Measurements from ENCODE around the gene MCC. TPM values are rescaled to one million over a fixed set of nuclear protein-coding genes. Genes with fewer than 3 reads are reported as not detected.

The MCC gene
- total RNA-seq, 4 donors from 2014 or later = 17.0 to 24.8 (median 21.0) TPM

DNA sequence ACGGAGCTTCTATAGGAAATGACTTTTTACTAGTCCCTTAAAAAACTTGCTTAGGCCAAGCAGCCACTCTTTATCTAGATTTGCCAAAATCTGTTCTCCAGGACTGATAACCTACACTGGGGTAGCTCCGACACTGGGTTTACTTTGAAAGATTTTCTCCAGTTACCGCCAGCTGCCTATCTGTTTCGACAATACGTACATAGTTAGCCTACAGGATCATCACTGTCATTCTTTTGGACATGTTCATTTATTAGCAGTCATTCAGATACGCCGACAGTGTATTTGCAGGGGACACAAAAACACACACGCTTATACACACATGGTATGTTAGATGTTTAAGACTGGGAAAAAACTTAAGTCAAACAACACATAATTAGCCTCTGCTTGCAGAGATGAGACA lies 286.0 kb downstream of the MCC start:
- H3K27ac ChIP-seq (replicated peaks in 1 of 4) = peak overlapping the region in 1 of 4 donors; percentile 17
- intact Hi-C loops (cut with DNase I) = no loop called here
- H3K4me3 ChIP-seq = no peak overlapping the region
- H3K36me3 ChIP-seq = no peaks in the 10 kb centered on the region
- 98% methylated on average over 8 of the region's 8 CpGs for WGBS
- no peaks in the 10 kb centered on the region for H3K9me3 ChIP-seq
- H3K4me1 ChIP-seq = peaks cover 13 to 50% (median 15%) of the 10 kb centered on the region in 4 donors
- no peak for DNase-seq (ENCODE audit: extremely low spot score)
- no peak for TF ChIP-seq CTCF (IDR thresholded peaks at IDR 0.05)
- no peak for TF ChIP-seq POLR2AphosphoS5 (IDR thresholded peaks at IDR 0.05)
- no peak for TF ChIP-seq EP300 (IDR thresholded peaks at IDR 0.05)
- no peak for TF ChIP-seq POLR2A (IDR thresholded peaks at IDR 0.05; ENCODE audit: low read depth)
- no peaks in the 10 kb centered on the region for H3K27me3 ChIP-seq

DNA sequence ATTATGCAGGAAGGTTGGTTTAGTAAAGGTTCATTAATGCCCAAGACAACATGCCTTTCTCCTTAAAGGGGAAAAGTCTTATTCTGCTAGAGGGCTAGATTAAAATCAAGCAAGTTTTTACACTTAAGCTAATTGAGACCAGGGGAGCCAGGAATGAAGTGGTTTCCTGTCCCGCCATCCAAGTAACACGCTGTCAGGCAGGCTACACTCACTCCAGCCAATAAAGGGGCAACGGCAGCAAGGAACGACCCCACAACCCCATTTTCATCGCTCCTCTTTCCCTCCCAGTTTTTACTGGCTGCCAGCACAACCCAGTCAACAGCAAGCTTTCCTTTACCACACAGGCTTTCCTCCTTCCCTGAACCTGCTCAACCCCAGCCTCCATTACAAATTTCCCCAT lies 286.5 kb downstream of the MCC start:
- no peaks in the 10 kb centered on the region for H3K36me3 ChIP-seq
- no peak overlapping the region for H3K27ac ChIP-seq (replicated peaks in 1 of 4)
- WGBS = 74% methylated on average over 5 of the region's 5 CpGs
- H3K4me1 ChIP-seq = peaks cover 13 to 51% (median 15%) of the 10 kb centered on the region in 4 donors
- H3K9me3 ChIP-seq = no peaks in the 10 kb centered on the region
- TF ChIP-seq EP300 (IDR thresholded peaks at IDR 0.05) (no peak), CTCF (IDR thresholded peaks at IDR 0.05) (no peak), POLR2AphosphoS5 (IDR thresholded peaks at IDR 0.05) (no peak), POLR2A (IDR thresholded peaks at IDR 0.05; ENCODE audit: low read depth) (no peak)
- intact Hi-C loops (cut with DNase I) = no loop called here
- H3K4me3 ChIP-seq = no peak overlapping the region
- DNase-seq (ENCODE audit: extremely low spot score) = no peak
- no peaks in the 10 kb centered on the region for H3K27me3 ChIP-seq

DNA sequence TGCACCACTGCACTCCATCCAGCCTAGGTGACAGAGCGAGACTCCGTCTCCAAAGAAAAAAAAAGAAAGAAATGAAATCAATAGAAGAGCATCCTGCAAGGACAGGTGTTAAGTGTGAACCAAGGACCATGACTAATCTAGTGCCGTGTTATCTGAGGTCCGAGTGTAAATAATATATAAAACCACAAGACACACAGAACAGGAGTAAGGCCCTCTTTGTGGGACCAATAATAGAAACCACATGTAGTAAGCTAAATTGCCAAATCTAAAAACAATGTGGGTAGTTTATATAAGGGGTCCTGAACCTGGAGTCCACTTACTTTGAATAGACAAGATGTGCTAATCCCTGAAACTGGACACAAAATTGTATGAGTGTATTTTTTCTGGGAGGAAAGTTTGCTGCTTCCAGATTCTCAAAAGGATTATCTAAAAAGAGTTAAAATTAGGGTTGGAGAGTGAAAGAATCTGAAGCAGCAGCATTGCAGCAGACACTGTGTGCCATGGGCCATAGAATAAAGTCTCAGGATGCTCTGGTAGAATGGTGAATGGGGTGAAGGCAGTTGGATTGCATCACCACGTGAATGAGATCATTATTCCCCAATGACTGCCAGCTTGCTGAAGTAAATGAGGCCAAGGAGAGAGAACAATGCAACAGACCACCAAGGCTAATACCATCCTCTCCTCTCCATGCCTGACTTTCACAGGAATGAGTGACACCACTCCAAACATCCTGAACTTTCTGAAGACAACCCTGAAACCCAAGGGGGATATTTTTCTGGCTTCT lies 288.9 kb downstream of the MCC start:
- Histone ChIP-seq H3K4me1 (peaks cover 9 to 54% (median 13%) of the 10 kb centered on the region in 4 donors), H3K27ac (replicated peaks in 1 of 4) (no peak overlapping the region), H3K36me3 (no peaks in the 10 kb centered on the region), H3K27me3 (no peaks in the 10 kb centered on the region), H3K4me3 (no peak overlapping the region), H3K9me3 (no peaks in the 10 kb centered on the region)
- no peak for TF ChIP-seq POLR2A (IDR thresholded peaks at IDR 0.05; ENCODE audit: low read depth)
- TF ChIP-seq EP300 (IDR thresholded peaks at IDR 0.05) = no peak
- no peak for TF ChIP-seq CTCF (IDR thresholded peaks at IDR 0.05)
- no peak for TF ChIP-seq POLR2AphosphoS5 (IDR thresholded peaks at IDR 0.05)
- DNase-seq (ENCODE audit: extremely low spot score) = no peak
- 79% methylated on average over 5 of the region's 5 CpGs for WGBS
- intact Hi-C loops (cut with DNase I) = no loop called here

- Histone ChIP-seq H3K27me3 (no peaks in the 10 kb centered on the region), H3K27ac (replicated peaks in 1 of 4) (no peak overlapping the region), H3K9me3 (peaks cover 0 to 4% (median 0%) of the 10 kb centered on the region in 4 donors), H3K4me1 (peaks cover 5 to 41% (median 8%) of the 10 kb centered on the region in 4 donors), H3K36me3 (no peaks in the 10 kb centered on the region), H3K4me3 (no peak overlapping the region)
- intact Hi-C loops (cut with DNase I) = no loop called here
- WGBS = 94% methylated on average over 7 of the region's 7 CpGs
- DNase-seq (ENCODE audit: extremely low spot score) = no peak
- TF ChIP-seq CTCF (IDR thresholded peaks at IDR 0.05) (no peak), EP300 (IDR thresholded peaks at IDR 0.05) (no peak), POLR2A (IDR thresholded peaks at IDR 0.05; ENCODE audit: low read depth) (no peak), POLR2AphosphoS5 (IDR thresholded peaks at IDR 0.05) (no peak)
Measured at GRCh38 chr5:113197456-113198200, 290.6 kb downstream of the MCC start.
